Activated naive CD4-positive, alpha-beta T cell treated with anti-CD3 and anti-CD28 coated beads, Interleukin-2, amount 10 ng/mL, durations not matched to agents 7 days and 5 days (primary cell): ENCODE results near the gene CAPS2.
A peak's percentile ranks its signal among the peaks of the same experiment; 100 is the strongest.

Experiments
- CTCF ChIA-PET: fragments of 350-600 bp; sonication (Branson Sonifier 250); formaldehyde crosslinking; loops from one replicate; lab custom pipeline; 2021; ENCODE audit warnings: antibody characterized with exemption; lab: Charles Lee
- DNase-seq: peaks from one replicate; pipeline ENCODE4 v3.0.0-alpha.2; 2020
- H3K27ac Mint-ChIP-seq: one replicate; pipeline ENCODE4 v1.8.0; 2021; ENCODE audit warnings: mild to moderate bottlenecking, moderate library complexity, mixed read lengths
- H3K27me3 Mint-ChIP-seq: one replicate; pipeline ENCODE4 v1.8.0; 2021; ENCODE audit warnings: mild to moderate bottlenecking, mixed read lengths
- H3K36me3 Mint-ChIP-seq: one replicate; pipeline ENCODE4 v1.8.0; 2021; ENCODE audit warnings: mixed read lengths
- H3K4me1 Mint-ChIP-seq: one replicate; pipeline ENCODE4 v1.8.0; 2021; ENCODE audit warnings: mixed read lengths
- H3K4me3 Mint-ChIP-seq: one replicate; pipeline ENCODE4 v1.8.0; 2021; ENCODE audit warnings: mild to moderate bottlenecking, moderate library complexity, mixed read lengths
- H3K9me3 Mint-ChIP-seq: one replicate; pipeline ENCODE4 v1.8.0; 2021; ENCODE audit warnings: mixed read lengths

The CAPS2 gene

DNA sequence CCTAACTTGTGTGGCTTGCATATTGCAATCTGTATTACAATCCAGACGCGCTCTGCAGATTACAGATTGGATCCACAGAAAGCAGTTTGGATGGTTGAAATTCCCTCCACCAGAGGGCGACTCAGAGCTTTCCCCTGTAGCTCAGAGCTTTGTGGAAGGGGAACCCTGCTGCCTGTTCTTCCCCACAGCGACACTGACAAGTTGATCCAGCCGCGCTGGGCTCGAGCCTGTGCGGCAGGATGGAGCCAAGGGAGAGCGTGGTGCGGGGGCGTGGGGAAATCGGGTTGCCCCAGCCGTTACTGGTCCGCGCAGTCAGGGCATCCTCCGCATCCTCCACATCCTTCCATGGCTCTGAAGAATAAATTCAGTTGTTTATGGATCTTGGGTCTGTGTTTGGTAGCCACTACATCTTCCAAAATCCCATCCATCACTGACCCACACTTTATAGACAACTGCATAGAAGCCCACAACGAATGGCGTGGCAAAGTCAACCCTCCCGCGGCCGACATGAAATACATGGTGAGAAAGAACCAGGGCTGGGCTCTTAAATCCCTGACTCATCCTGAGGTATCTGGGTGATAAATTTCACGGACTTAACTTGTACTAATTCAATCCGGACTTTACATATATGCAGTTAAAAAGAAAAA lies 4.4 kb upstream of the CAPS2 start, which contains the start of gene GLIPR1L1:
TSS of gene GLIPR1L1 (plus strand) at position 287 of the 647 bp plus-strand sequence. CDS start at position 346, 59 bp downstream.
- peak; percentile 87 for DNase-seq
- H3K4me1 Mint-ChIP-seq, result peaks cover 30% of the 10 kb centered on the region
- no peak within 1 kb of the TSS for H3K27ac Mint-ChIP-seq
- CTCF ChIA-PET, result interaction anchor here (0.9 to 3.5 kb wide), 11 partner anchors 10 to 858 kb away, joined by 3 to 20 read pairs (median 3); partner anchors contain the start of gene GLIPR1L2
- peak within 1 kb of the TSS; percentile 48 for H3K4me3 Mint-ChIP-seq
- peaks cover 30% of the 10 kb centered on the region for H3K27me3 Mint-ChIP-seq
- H3K36me3 Mint-ChIP-seq, result no peaks in the 10 kb centered on the region
- H3K9me3 Mint-ChIP-seq, result no peaks in the 10 kb centered on the region

DNA sequence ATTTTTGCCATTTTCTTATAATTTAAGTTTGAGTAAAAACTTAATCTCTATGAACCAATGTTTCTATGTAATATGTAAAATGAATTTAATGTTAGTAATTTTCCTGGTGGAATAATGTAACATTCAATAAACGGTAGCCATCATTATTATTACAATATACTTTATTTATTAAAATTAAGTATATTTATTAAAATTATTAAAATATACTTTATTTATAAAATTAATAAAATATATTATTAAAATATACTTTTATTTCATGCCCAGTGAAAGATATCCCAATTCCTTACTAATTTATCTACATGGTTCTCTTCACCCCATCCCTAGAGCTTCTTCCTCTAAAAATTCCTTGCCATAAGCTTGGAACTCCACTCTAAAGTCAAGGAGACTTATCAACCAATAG lies 2.5 kb downstream of the CAPS2 start:
- DNase-seq, result no peak
- Mint-ChIP-seq H3K9me3 (no peaks in the 10 kb centered on the region), H3K27ac (no peak overlapping the region), H3K27me3 (peaks cover 31% of the 10 kb centered on the region), H3K4me3 (no peak overlapping the region), H3K36me3 (no peaks in the 10 kb centered on the region), H3K4me1 (peaks cover 9% of the 10 kb centered on the region)
- CTCF ChIA-PET, result no interaction called here

DNA sequence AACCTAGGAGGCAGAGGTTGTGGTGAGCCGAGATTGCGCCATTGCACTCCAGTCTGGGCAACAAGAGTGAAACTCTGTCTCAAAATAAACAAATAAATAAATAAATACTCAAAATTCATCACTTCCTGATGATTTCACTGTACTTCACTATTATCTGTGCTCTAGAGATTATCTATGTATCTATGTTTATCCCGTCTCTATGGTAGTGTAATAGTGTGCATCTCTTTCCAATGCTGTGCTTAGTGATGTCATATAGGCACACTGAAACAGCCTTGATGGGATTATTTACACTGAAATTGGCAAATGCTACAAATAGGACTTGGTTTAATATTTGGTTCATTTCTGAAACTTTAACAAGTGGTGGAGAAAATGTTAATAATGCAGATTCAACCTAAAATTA lies 6.5 kb downstream of the CAPS2 start:
- no peak for DNase-seq
- Mint-ChIP-seq H3K4me3 (no peak overlapping the region), H3K4me1 (no peaks in the 10 kb centered on the region), H3K9me3 (no peaks in the 10 kb centered on the region), H3K27me3 (peaks cover 15% of the 10 kb centered on the region), H3K36me3 (no peaks in the 10 kb centered on the region), H3K27ac (no peak overlapping the region)
- CTCF ChIA-PET, result no interaction called here

DNA sequence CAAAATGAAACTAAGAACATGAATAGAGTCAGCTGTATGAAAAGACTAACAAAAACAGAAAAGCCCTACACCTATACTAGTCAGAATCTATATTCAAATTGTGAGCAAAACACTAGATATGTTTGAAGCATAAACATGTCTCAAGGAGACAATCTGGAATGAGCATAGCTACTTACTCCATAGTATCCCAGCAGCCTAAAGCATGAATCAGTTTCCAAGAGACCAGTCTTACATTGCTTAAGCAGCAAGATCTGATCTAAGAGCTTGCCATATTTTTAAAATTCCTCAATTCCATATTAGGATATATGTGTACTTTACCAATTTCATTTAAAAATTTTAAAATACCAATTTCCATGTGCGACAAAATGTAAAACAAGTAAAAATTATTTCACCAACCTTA lies 7.7 kb downstream of the CAPS2 start:
- Mint-ChIP-seq H3K9me3 (no peaks in the 10 kb centered on the region), H3K36me3 (no peaks in the 10 kb centered on the region), H3K4me1 (no peaks in the 10 kb centered on the region), H3K27ac (no peak overlapping the region), H3K4me3 (no peak overlapping the region), H3K27me3 (peaks cover 6% of the 10 kb centered on the region)
- CTCF ChIA-PET, result interaction anchor here (1.1 kb wide), 1 partner anchor 12 kb away, joined by 3 read pairs; the partner anchor contains the start of gene GLIPR1L1
- no peak for DNase-seq

DNA sequence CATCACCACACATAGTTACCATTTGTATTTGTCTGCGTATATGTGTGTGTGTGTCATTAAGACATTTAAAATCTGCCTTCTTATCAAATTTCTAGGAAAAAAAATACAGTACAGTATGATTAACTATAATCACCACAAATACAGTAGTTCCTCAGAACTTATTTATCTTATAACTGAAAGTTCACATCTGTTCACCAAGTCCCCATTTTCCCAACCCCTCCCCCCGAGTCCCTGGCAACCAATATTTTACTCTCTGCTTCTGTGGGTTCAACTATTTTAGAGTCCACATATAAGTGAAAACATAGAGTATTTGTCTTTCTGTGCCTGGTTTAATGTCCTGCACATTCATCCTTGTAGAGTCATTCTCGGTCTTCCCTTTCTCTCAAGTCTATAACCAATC lies 12.3 kb downstream of the CAPS2 start:
- Mint-ChIP-seq H3K4me1 (no peaks in the 10 kb centered on the region), H3K27me3 (no peaks in the 10 kb centered on the region), H3K36me3 (no peaks in the 10 kb centered on the region), H3K4me3 (no peak overlapping the region), H3K27ac (no peak overlapping the region), H3K9me3 (no peaks in the 10 kb centered on the region)
- no peak for DNase-seq
- CTCF ChIA-PET, result no interaction called here

DNA sequence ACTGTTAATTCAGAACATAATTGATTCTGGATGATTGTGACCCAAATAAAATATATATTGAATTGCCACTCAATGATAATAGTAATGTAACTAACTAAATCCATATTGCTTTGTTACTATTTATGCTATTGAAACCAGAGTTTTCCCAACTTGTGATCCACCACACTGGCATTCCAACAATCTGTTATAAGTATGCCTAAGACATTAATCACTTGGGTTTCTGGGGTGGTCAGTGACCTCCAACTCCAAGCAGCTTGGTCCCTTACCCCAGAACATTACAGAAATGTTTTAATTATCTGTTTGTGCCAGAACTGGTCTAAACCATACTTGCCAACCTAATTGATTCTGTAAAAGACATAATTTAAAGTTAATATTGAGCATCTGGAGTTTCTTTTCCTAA lies 14.6 kb downstream of the CAPS2 start:
- H3K4me1 Mint-ChIP-seq, result no peaks in the 10 kb centered on the region
- no peaks in the 10 kb centered on the region for H3K36me3 Mint-ChIP-seq
- CTCF ChIA-PET, result interaction anchor here (1.2 to 1.5 kb wide), 2 partner anchors 11 to 19 kb away, joined by 3 read pairs; partner anchors contain the start of gene GLIPR1L1
- H3K9me3 Mint-ChIP-seq, result no peaks in the 10 kb centered on the region
- no peaks in the 10 kb centered on the region for H3K27me3 Mint-ChIP-seq
- no peak overlapping the region for H3K4me3 Mint-ChIP-seq
- DNase-seq, result no peak
- H3K27ac Mint-ChIP-seq, result no peak overlapping the region

DNA sequence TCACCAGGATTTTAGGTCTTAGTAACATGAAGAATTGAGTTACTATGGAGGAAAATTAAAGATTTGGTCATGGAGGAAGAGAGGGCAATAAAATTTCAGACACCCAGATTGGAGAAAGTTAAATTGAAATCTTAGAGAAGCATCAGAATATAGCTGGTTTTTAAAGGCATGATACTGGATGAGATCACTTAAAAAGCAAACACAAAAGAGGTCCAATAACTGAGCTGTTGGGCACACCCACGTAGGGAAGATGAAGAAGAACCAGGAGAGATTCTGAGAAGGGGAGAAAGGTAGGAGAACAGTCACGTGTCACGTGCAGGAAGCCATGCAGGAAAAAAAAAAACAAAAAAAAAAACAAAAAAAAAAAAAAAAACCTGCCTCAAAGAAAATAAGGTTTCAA lies 18.8 kb downstream of the CAPS2 start:
- Mint-ChIP-seq H3K27ac (no peak overlapping the region), H3K9me3 (no peaks in the 10 kb centered on the region), H3K36me3 (no peaks in the 10 kb centered on the region), H3K4me3 (no peak overlapping the region), H3K27me3 (no peaks in the 10 kb centered on the region), H3K4me1 (no peaks in the 10 kb centered on the region)
- no peak for DNase-seq
- CTCF ChIA-PET, result no interaction called here

DNA sequence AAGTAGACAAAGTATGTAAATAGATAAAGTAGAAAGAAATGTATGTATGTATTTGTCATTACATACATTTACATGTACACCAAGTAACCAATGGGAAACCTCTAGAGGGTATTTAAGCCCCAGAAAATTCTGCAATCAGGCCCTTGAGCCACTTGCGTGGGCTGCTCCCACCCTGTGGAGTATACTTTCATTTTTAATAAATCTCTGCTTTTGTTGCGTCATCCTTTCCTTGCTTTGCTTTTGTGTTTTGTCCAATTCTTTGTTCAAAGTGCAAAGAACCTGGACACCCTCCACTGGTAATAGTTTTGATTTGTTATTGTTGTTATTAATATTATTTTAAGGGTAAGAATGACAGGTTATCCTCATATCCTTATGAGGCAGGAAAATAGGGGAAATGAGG lies 21.8 kb downstream of the CAPS2 start:
- no peak overlapping the region for H3K27ac Mint-ChIP-seq
- no peaks in the 10 kb centered on the region for H3K27me3 Mint-ChIP-seq
- H3K9me3 Mint-ChIP-seq, result no peaks in the 10 kb centered on the region
- CTCF ChIA-PET, result no interaction called here
- no peak overlapping the region for H3K4me3 Mint-ChIP-seq
- no peaks in the 10 kb centered on the region for H3K36me3 Mint-ChIP-seq
- no peak for DNase-seq
- H3K4me1 Mint-ChIP-seq, result no peaks in the 10 kb centered on the region

DNA sequence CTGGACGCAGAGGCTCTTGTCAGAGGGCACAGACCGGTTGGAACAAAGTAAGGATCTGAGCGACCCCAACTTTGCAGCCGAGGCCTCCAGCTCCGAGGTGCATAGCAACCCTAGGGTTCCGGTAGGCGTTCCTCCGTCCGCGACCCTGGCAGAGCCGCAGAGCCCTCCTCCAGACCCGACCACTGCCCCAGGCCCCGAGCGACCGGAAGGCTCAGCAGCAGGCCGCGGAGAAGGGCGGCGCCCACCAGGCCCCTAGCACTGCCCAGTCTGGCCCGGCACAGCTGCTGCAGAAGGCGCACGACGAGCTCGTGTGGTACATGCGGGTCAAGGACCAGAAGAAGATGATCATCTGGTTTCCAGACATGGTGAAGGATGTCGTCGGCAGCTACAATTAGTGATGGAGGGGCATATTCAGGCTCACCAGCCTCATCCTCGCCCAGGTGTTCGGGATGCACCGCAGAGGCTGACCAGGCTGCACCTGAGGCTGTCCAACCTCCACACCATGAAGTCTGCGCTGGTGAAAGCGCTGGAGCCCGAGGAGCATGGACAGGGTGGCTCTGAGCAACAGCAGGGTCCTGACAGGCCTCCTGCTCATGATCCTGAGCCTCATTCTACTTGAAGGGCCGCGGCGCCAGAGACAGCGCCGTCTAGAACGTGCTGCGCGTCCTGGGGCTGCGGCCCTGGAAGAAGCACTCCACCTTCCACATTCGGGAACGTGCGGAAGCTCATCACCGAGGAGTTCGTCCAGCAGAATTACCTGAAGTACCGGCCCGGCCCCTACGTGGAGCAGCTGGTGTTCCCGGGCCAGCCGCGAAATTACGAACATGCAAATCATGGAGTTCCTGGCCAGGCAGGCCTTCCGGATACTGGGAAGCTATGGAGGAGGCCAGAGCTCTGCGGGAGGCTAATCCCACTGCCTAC lies 24.5 kb downstream of the CAPS2 start:
- H3K27me3 Mint-ChIP-seq, result no peaks in the 10 kb centered on the region
- H3K4me3 Mint-ChIP-seq, result no peak overlapping the region
- no peaks in the 10 kb centered on the region for H3K9me3 Mint-ChIP-seq
- CTCF ChIA-PET, result interaction anchor here (1.1 kb wide), 1 partner anchor 9 kb away, joined by 3 read pairs; no protein-coding TSS in a partner anchor
- H3K36me3 Mint-ChIP-seq, result no peaks in the 10 kb centered on the region
- H3K27ac Mint-ChIP-seq, result no peak overlapping the region
- DNase-seq, result no peak
- H3K4me1 Mint-ChIP-seq, result no peaks in the 10 kb centered on the region

DNA sequence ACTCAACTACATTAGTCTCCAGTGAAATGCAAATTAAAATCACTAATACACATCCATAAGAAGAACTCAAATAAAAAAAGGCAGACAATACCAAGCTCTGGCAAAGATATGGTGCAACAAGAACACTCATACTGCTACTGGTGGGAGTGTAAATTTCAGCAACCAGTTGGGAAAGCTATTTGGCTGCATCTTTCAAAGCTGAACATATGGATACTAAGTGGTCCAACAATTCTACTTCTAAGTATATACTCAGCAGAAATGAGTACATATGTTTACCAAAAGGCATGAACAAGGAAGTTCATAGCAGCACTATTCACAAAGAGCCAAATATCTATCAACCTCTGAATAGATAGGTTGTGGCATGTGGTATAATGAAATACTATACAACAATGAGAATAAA lies 27.3 kb downstream of the CAPS2 start:
- Mint-ChIP-seq H3K4me1 (no peaks in the 10 kb centered on the region), H3K27ac (no peak overlapping the region), H3K4me3 (no peak overlapping the region), H3K27me3 (no peaks in the 10 kb centered on the region), H3K9me3 (no peaks in the 10 kb centered on the region), H3K36me3 (no peaks in the 10 kb centered on the region)
- CTCF ChIA-PET, result no interaction called here
- no peak for DNase-seq

DNA sequence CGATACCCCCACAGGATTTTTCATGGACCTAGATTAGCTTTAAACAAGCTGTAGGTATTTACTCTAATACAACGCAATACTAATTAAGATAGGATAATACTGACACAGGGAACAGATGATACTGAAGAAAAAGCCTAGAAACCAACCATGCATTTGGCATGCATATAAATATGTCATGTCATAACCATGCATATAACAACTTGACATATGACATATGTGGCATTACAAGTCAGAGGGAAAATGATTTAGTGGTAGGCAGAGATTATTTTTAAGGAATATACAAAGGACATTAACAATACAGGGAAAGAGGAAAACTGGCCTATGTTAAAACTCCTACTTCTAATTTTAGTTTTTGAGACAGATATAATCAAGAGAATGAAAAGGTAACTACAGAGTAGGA lies 27.9 kb downstream of the CAPS2 start:
- no peak overlapping the region for H3K27ac Mint-ChIP-seq
- CTCF ChIA-PET, result no interaction called here
- H3K4me1 Mint-ChIP-seq, result no peaks in the 10 kb centered on the region
- H3K27me3 Mint-ChIP-seq, result no peaks in the 10 kb centered on the region
- DNase-seq, result no peak
- no peaks in the 10 kb centered on the region for H3K36me3 Mint-ChIP-seq
- no peak overlapping the region for H3K4me3 Mint-ChIP-seq
- no peaks in the 10 kb centered on the region for H3K9me3 Mint-ChIP-seq

DNA sequence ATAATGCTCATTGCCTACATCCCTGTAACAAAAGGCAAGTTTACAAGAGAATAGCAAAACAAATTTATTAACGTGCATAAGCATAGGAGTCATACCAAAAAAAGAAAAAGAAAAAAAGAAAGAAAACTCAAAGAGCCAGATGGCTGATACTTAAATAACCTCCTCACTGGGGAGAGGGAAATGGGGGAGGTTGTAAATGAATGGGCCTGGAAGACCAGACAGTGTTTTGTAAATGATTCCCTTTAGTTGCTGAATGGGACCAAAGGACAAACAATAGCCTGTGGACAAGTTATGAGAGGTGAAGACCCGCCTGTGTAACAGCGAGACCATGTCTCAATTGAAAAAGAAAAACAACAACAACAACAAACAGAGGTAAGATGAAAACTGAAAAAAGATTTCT lies 35.3 kb downstream of the CAPS2 start:
- CTCF ChIA-PET, result no interaction called here
- no peak for DNase-seq
- H3K27ac Mint-ChIP-seq, result no peak overlapping the region
- no peaks in the 10 kb centered on the region for H3K36me3 Mint-ChIP-seq
- H3K4me1 Mint-ChIP-seq, result no peaks in the 10 kb centered on the region
- no peaks in the 10 kb centered on the region for H3K9me3 Mint-ChIP-seq
- H3K4me3 Mint-ChIP-seq, result no peak overlapping the region
- no peaks in the 10 kb centered on the region for H3K27me3 Mint-ChIP-seq

DNA sequence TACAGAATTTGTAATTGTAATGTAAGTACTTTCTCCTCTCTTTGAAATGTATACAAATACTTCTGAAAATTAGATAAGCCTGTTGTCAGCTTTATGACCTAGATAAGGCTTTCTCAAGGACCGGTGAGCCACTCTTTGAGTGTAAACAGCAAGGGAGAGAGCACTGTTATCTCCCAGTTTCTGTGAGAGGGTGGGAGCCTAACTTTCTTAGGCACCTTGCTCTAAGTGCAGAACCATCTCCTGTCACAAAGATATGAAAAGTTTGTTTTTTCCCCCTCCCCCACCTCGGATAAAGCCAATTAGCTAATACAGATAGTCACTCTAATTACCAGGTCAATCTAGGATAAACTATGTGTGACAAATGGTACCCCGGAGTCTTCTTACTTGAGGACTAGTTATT lies 35.8 kb downstream of the CAPS2 start:
- Mint-ChIP-seq H3K4me3 (no peak overlapping the region), H3K27ac (no peak overlapping the region), H3K27me3 (no peaks in the 10 kb centered on the region), H3K4me1 (no peaks in the 10 kb centered on the region), H3K36me3 (no peaks in the 10 kb centered on the region), H3K9me3 (no peaks in the 10 kb centered on the region)
- no peak for DNase-seq
- CTCF ChIA-PET, result no interaction called here

DNA sequence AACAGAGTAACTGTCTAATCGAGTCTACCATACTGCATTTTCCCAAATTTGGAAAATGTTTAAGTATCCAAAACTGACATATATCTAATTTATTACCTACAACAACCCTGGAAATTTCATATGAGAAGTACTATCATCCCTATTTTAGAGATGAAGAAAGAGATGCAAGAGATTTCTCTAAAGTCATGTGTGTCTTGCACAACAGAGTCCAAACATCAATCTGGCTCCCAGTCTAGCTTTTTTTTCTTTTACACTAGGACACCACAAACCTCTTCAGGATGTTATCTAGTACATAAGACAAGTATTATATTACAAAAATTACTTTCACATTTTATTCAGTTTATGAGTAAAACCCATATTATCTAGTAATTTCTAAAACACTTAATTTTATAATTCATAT lies 39.1 kb downstream of the CAPS2 start:
- no peaks in the 10 kb centered on the region for H3K4me1 Mint-ChIP-seq
- H3K27ac Mint-ChIP-seq, result no peak overlapping the region
- DNase-seq, result no peak
- H3K27me3 Mint-ChIP-seq, result no peaks in the 10 kb centered on the region
- H3K9me3 Mint-ChIP-seq, result no peaks in the 10 kb centered on the region
- H3K4me3 Mint-ChIP-seq, result no peak overlapping the region
- CTCF ChIA-PET, result no interaction called here
- H3K36me3 Mint-ChIP-seq, result no peaks in the 10 kb centered on the region
